Measurements from ENCODE around the gene BEST1.
"Not testable (repeated sequence)": the region's sequence is repeated elsewhere in the genome, so short reads cannot be mapped to it uniquely, and the experiment has no call there.

The BEST1 gene

DNA sequence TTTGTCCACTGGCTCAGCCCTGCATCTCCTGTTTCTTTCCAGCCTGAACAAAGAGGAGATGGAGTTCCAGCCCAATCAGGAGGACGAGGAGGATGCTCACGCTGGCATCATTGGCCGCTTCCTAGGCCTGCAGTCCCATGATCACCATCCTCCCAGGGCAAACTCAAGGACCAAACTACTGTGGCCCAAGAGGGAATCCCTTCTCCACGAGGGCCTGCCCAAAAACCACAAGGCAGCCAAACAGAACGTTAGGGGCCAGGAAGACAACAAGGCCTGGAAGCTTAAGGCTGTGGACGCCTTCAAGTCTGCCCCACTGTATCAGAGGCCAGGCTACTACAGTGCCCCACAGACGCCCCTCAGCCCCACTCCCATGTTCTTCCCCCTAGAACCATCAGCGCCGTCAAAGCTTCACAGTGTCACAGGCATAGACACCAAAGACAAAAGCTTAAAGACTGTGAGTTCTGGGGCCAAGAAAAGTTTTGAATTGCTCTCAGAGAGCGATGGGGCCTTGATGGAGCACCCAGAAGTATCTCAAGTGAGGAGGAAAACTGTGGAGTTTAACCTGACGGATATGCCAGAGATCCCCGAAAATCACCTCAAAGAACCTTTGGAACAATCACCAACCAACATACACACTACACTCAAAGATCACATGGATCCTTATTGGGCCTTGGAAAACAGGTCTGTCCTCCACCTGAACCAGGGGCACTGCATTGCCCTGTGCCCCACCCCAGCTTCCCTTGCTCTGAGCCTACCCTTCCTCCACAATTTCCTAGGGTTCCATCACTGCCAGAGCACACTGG is 12.3 kb downstream of the BEST1 start:
- no peak for DNase-seq (ENCODE audit: low read depth, low spot score)
- Histone ChIP-seq H3K27ac (peak overlapping the region; percentile 18; the same call in 1 of the 2 replicates), H3K36me3 (ENCODE audit: insufficient read depth, low read length) (peaks cover 39% of the 10 kb centered on the region), H3K4me3 (no peak overlapping the region), H3K9me3 (ENCODE audit: low read depth, low read length) (no peaks in the 10 kb centered on the region), H3K9ac (ENCODE audit: insufficient read length) (no peak overlapping the region)
- no peak for TF ChIP-seq POLR2AphosphoS5 (IDR thresholded peaks at IDR 0.05; ENCODE audit: borderline replicate concordance, low read depth, low read length)
- no peak for TF ChIP-seq FOXP2 (optimal IDR thresholded peaks at IDR 0.05; ENCODE audit: control extremely low read depth, extremely low read length, insufficient read depth)
- TF ChIP-seq EZH2 (IDR thresholded peaks at IDR 0.05), result no peak

DNA sequence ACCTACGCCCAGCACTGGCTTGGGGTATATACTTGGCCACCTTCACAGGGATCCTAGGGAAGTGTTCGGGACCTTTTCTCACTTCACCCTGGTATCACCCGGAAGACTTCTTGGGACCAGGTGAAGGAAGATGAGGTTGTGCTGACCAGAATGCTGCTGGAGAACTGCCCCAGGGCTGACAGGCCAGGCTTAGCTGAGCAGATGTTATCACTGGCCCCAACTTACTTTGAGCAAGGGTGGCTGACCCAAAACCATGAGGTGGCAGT is 12.8 kb downstream of the BEST1 start:
- no peak overlapping the region for H3K4me3 ChIP-seq
- TF ChIP-seq FOXP2 (optimal IDR thresholded peaks at IDR 0.05; ENCODE audit: control extremely low read depth, extremely low read length, insufficient read depth), result no peak
- TF ChIP-seq EZH2 (IDR thresholded peaks at IDR 0.05), result no peak
- TF ChIP-seq POLR2AphosphoS5 (IDR thresholded peaks at IDR 0.05; ENCODE audit: borderline replicate concordance, low read depth, low read length), result no peak; the same call in 1 of the 2 replicates
- H3K27ac ChIP-seq, result no peak overlapping the region

DNA sequence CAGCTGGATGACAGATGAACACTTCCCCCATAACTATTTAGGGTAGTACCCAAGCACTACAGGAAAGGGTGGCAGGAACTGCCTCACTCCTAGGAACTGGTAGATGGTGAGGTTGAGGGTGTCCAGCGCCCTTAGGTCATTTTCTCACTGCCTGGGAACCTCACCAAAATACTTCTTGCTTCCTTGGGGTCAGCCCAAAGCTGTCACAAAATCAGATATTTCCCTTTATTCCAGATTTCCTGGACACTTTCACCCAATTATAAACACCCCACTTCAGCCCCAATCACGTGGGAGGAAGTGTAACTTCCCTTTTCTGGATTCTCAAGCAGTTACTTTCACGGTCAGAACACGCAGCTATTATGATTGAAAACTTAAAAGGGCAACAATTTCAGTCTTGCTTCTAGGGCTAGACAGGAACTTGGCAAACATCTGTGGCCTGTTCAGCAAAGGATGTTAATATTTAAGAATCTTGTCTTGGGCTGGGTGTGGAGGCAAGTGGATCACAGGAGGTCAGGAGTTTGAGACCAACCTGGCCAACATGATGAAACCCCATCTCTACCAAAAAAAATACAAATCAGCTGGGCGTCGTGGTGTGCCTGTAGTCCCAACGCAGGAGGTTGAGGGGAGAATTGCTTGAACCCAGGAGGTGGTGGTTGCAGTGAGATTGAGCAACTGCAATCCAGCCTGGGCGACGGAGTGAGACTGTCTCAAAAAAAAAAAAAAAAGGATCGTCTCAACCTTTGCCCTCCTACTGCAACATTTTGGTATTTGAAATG is 13.3 kb downstream of the BEST1 start:
- H3K4me3 ChIP-seq, result no peak overlapping the region
- H3K27ac ChIP-seq, result no peak overlapping the region
- TF ChIP-seq FOXP2 (optimal IDR thresholded peaks at IDR 0.05; ENCODE audit: control extremely low read depth, extremely low read length, insufficient read depth) (no peak), POLR2AphosphoS5 (IDR thresholded peaks at IDR 0.05; ENCODE audit: borderline replicate concordance, low read depth, low read length) (no peak; the same call in 1 of the 2 replicates), EZH2 (IDR thresholded peaks at IDR 0.05) (no peak)
- H3K9ac ChIP-seq (ENCODE audit: insufficient read length), result no peak overlapping the region
- H3K36me3 ChIP-seq (ENCODE audit: insufficient read depth, low read length), result peaks cover 39% of the 10 kb centered on the region
- no peak for DNase-seq (ENCODE audit: low read depth, low spot score)
- H3K9me3 ChIP-seq (ENCODE audit: low read depth, low read length), result no peaks in the 10 kb centered on the region

More for the DNA sequence above, 12.8 kb downstream of the BEST1 start:
- Histone ChIP-seq H3K9ac (ENCODE audit: insufficient read length) (no peak overlapping the region), H3K9me3 (ENCODE audit: low read depth, low read length) (no peaks in the 10 kb centered on the region), H3K36me3 (ENCODE audit: insufficient read depth, low read length) (peaks cover 39% of the 10 kb centered on the region)
- DNase-seq (ENCODE audit: low read depth, low spot score), result no peak

DNA sequence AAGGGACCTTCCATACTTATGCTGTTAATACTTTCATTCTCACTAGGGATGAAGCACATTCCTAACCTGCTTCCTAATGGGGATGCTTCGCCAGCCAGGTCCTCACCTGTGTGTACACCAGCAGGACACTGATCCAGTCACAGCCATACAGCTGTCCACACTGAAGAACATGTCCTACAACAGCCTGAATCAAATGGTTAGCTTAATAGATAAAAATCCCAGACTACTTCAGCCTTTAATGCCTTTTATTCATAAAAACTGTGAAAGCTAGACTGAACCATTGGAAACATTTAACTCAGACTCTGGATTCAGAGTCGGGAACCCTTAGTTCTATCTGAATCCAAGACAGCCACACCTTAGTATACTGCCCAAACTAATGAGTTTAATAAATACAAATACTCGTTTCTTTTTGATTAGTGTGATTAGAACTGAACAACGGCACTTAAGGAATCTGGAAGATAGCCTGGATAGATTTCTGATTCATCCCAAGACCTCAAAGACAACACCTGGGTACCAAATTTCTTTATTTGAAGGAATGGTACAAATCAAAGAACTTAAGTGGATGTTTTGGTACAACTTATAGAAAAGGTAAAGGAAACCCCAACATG is 14.0 kb downstream of the BEST1 start:
- no peaks in the 10 kb centered on the region for H3K9me3 ChIP-seq (ENCODE audit: low read depth, low read length)
- H3K36me3 ChIP-seq (ENCODE audit: insufficient read depth, low read length), result peaks cover 39% of the 10 kb centered on the region
- no peak overlapping the region for H3K9ac ChIP-seq (ENCODE audit: insufficient read length)
- TF ChIP-seq POLR2AphosphoS5 (IDR thresholded peaks at IDR 0.05; ENCODE audit: borderline replicate concordance, low read depth, low read length) (no peak; the same call in 1 of the 2 replicates), FOXP2 (optimal IDR thresholded peaks at IDR 0.05; ENCODE audit: control extremely low read depth, extremely low read length, insufficient read depth) (no peak), EZH2 (IDR thresholded peaks at IDR 0.05) (no peak)
- 0 out of 2 replicates have a peak overlapping the region, but pooled peaks have one; percentile 35 for H3K27ac ChIP-seq
- H3K4me3 ChIP-seq, result no peak overlapping the region
- no peak for DNase-seq (ENCODE audit: low read depth, low spot score)

DNA sequence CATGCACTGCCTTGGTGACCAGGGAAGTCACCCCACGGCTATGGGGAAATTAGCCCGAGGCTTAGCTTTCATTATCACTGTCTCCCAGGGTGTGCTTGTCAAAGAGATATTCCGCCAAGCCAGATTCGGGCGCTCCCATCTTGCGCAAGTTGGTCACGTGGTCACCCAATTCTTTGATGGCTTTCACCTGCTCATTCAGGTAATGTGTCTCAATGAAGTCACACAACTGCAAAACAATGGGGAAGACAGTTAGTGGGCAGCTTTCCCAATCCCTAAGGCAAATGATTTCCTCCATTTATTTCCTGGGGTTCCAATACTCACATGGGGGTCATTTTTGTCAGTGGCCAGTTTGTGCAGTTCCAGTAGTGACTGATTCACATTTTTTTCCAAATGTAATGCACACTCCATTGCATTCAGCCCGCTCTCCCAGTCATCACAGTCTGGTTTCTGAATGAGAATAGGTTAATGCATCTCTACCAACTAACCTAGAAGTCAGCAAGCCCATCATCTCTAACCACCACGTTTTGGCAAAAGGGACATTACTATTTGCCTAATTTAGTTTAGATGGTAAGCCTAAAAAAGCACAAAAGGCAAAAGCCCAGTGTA is 14.6 kb downstream of the BEST1 start:
- H3K9me3 ChIP-seq (ENCODE audit: low read depth, low read length); DNase-seq (ENCODE audit: low read depth, low spot score); H3K9ac ChIP-seq (ENCODE audit: insufficient read length); H3K27ac ChIP-seq: not testable (repeated sequence)
- peaks cover 39% of the 10 kb centered on the region for H3K36me3 ChIP-seq (ENCODE audit: insufficient read depth, low read length)
- H3K4me3 ChIP-seq, result peak overlapping the region; percentile 89

DNA sequence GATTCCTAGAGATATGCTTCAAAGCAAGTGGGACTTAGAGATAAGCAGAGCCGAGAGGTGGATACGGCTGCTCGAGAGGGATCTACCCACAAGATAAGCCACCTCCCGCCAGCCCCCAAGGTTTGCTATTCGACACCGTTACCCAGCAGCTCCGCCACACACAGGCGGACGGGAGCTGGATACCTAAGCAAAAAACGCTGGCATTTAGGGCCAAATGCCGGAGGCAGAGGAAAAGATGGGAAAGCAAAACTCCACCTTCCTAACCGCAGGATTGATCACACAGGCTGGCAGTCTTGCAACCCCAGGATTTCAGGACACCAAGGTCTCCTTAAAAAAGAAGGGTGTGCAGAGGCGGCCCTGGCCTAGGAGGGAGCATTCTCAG is 16.6 kb downstream of the BEST1 start:
- Histone ChIP-seq H3K27ac (peak overlapping the region; percentile 72), H3K9ac (ENCODE audit: insufficient read length) (peak overlapping the region; percentile 88), H3K36me3 (ENCODE audit: insufficient read depth, low read length) (peaks cover 39% of the 10 kb centered on the region), H3K9me3 (ENCODE audit: low read depth, low read length) (no peaks in the 10 kb centered on the region), H3K4me3 (peak overlapping the region; percentile 89)
- DNase-seq (ENCODE audit: low read depth, low spot score), result no peak
- TF ChIP-seq POLR2AphosphoS5 (IDR thresholded peaks at IDR 0.05; ENCODE audit: borderline replicate concordance, low read depth, low read length) (no peak), EZH2 (IDR thresholded peaks at IDR 0.05) (no peak), FOXP2 (optimal IDR thresholded peaks at IDR 0.05; ENCODE audit: control extremely low read depth, extremely low read length, insufficient read depth) (no peak)

DNA sequence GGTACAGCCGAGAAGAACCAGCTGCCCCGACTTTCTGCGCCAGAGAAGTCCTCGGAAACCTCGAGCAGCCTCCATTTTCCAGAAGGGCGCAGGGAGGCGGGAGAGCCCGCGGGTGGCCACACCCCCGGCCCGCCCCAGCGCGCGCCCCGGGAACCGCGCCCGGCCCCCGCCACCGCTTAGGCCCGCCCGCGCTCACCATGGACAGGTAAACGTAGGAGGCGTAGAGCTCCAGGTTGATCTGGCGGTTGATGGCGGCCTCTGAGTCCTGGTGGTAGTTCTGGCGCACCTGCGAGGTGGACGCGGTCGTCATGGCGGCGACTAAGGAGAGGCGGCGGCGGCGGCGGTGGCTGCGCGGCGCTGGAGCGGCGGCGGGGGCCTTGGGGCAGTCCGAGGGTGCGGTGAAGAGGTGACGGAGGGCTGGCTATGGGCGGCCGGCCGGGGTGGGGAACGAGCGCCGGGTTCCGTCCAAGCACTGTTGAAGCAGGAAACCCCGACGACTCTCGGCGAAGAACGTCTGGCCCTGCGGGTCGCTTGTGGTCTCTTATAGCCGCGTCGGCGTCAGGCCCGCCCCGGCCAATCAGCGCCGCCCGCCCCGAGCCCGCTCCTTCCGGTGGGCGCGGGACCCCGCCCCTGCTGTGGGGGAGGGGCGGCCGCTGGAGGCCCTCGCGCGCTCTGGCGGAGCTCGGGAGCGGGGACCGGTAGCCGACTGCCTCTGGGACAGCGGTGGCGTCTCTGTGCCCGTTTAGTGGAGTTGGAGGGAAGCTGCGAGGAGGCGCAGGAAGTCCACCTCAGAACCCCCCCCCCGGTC is 17.2 kb downstream of the BEST1 start, which contains the start of gene FTH1:
Gene FTH1 (minus strand): TSS at position 519 of the 808 bp plus-strand sequence. CDS start 209 bp downstream, at position 310.
- DNase-seq (ENCODE audit: low read depth, low spot score), result no peak
- no peaks in the 10 kb centered on the region for H3K9me3 ChIP-seq (ENCODE audit: low read depth, low read length)
- peak within 1 kb of the TSS; percentile 72 for H3K27ac ChIP-seq
- peak; percentile 89 for TF ChIP-seq POLR2AphosphoS5 (IDR thresholded peaks at IDR 0.05; ENCODE audit: borderline replicate concordance, low read depth, low read length)
- TF ChIP-seq EZH2 (IDR thresholded peaks at IDR 0.05), result no peak
- no peak for TF ChIP-seq FOXP2 (optimal IDR thresholded peaks at IDR 0.05; ENCODE audit: control extremely low read depth, extremely low read length, insufficient read depth)
- H3K4me3 ChIP-seq, result peak within 1 kb of the TSS; percentile 89
- peaks cover 39% of the 10 kb centered on the region for H3K36me3 ChIP-seq (ENCODE audit: insufficient read depth, low read length)
- H3K9ac ChIP-seq (ENCODE audit: insufficient read length), result peak within 1 kb of the TSS; percentile 88
